NCI-H446 (cell line): Measurements from ENCODE around the gene RHOC.
"Not testable (repeated sequence)": the region's sequence is repeated elsewhere in the genome, so short reads cannot be mapped to it uniquely, and the experiment has no call there.

Source experiments
- DNase-seq, 2 experiments: peaks; one replicate each; lab custom pipeline; 2025; lab: John Stamatoyannopoulos, UW

The RHOC gene

DNA sequence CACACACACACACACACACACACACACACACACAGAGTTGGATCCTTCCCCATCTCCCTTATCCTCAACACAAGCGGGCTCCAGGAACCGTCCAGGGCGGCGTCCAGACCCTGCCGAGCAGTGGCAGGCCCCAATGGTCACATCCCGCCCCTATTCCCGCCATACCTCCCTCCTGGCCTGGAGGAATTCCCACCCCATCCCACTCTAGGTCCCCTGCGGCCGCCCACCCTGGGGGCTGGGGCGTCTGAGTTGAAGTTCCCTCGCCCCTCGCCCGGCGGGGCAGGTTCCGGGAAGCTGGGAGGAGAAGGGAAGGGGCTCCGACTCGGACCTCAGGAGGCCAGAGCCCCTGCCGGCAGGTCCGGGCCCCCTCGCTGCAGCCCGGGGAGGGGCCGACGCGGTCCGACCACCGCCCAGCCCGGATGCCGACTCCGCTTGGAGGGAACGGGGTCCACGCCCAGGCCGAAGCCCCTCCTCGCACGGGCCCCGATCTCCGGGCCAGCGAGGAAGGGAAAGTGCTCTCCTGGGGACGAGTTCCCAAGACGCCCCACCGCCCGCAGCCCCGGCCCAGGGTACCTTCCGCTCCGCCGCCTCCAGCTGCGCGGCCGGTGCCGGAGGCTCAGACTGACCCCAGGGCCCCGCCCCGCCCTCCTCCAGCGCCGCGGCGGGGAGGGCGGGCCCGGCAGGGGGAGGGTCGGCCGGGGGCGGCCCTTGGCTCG is at the start of gene RHOC:
RHOC (minus strand) TSS at position 623 of the 716 bp plus-strand sequence. CDS start 3,328 bp downstream, outside the sequence.
- DNase-seq: peak in 1 of 2 experiments; percentile 83

DNA sequence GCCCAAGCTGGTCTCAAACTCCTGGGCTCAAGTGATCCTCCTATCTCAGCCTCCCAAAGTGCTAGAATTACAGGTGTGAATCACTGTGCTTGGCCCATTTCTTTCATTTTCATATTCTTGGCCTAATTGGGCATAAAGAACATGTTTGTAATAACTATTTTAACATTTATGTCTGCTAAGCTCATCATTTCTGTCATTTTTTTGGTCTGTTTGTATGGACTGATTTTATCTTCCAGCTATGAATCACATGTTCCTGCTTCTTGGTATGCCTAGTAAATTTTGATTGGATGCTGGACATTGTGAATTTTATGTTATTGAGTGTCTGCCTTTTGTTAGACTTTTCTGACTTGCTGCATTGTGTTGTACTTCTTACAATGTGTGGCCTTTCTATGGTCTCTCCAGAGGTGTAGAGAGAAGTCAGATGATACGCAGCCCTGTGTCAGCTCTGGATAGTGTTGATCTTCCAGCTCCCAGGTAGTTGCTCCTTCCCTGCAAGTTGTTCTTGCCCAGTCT is 47.2 kb upstream of the RHOC start:
- no peak for DNase-seq

DNA sequence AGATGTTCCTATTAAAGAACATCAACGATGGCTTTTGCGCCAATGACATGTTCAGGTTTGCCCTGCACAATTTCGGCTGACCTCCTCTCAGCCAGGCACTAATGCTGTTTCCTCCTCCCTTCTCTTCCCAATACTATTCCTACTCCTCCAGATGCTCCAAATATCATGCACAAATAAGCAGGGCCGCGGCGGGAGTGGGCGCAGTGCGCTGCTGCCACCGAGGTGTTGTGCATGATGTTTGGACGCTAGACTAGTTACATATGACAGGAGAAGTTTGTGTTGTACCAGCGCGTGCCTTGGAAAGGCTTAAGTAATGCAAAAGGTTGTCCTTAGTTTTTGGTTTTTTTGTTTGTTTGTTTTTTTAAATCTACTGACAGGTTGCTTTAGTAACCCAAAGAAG is 41.5 kb upstream of the RHOC start:
- no peak for DNase-seq

DNA sequence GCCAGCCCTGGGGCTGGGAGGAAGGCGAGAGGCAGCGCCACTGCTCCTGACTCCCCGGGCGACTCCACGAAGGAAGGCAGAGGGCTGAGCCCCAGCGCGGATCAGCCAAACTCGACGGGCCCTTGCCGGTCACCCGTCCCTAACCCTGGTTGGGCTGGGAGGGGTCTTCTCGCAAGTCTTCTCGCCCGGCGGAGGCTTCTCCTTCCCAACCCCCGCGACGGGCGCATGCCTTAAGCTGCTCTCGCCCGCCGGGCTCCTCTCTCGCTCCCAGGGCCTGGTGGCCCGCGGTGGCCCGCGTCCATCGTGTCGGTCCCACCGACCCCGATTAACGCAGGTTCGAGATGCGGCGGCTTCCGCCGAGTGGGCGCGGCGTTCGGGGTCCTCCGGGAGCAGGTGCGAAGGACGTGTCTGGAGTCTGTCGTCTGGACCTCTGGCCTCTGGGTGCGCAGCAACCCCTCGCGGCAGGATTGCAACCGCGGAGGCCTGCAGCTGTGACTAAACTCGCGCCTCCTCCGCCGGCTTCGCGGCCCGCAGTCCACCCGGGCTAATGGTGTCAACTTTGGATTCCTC is 37.2 kb upstream of the RHOC start:
- no peak for DNase-seq

DNA sequence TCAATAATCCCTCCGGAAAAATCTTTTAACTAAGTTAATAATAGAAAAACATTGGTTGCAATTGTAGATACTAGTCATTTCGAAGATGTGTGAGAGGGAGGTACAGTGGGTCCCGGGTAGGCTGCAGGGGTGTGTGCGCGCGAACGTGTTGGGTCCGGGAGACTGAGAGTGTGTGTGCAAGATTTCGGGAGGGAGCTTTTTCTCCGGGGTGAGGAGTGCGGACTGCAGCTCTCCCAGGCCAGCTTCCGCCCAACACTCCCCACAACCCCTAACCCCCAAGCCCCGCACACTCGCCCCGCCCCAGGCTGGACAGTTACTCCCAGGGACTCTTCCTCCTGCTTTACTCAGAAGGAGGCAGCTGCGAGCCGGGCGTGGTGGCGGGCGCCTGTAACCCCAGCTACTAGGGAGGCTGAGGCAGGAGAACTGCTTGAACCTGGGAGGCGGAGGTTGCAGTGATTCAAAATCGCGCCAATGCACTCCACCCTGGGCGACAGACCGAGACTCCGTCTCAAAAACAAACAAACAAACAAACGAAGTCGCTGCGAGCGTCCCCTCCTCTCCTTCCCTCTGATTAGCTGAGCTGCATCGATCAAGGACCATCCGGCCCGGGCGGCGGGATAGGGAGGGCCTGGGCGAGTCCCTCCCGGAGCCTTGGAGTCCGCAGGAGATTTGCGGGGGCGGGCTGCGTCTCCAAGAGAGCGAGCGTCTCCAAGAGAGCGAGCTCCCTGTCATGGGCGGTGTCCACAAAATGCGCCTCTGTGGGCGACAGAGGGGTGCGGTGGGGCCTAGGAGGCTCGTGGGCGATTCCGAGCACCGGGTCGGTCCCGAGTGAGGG is 36.5 kb upstream of the RHOC start:
- no peak for DNase-seq

DNA sequence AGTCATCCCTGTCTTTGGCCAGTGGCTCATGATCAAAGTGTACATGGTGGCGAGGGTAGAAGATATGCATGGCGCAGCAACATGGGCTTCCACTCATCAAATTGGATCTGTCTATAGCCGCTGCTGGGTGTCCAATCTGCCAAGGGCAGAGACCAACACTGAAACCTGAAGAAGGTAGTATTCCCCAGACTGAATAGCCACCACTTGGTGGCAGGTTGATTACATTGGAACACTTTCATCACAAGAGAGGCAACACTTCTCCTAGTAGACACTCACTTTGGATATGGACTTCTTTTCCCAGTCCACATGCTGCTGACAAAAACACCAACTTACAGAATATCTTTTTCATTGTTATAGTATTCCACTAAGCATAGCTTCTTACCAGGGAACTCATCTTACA is 30.6 kb upstream of the RHOC start:
- DNase-seq: no peak

DNA sequence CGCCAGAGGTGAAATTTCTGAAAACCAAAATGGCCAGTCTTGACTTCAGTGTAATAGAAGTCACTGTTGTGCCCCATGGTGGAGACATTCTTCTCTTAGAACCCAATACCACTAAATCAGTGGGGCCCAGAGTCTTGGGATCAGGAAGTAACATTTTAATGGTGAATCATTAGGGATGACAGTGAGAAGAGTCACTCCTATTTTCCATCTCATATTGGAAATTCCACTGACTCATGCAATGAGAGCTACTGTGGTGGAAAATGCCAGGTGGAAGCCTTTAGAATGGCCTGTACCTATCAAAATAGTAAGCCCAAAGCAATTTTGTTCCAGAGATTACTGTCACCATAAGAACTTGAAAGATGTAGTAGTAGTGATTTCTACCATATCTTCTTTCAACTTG is 28.8 kb upstream of the RHOC start:
- no peak for DNase-seq

DNA sequence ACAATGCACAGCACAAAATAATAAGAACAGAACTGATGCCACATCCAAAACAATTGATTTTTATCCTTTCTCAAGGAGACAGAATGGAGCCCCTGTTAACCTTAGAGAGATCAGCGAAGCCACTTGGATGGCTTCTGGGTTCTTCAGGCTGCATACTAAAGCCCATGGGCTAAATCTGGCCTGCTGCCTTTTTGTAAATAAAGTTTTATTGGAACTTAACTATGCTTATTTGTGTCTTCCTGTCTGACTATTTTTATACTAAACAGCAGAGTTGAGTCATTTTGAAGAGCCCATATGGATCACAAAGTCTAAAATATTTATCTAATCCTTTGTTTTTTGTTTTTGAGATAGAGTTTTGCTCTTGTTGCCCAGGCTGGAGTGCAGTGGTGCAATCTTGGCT is 24.5 kb upstream of the RHOC start:
- no peak for DNase-seq

DNA sequence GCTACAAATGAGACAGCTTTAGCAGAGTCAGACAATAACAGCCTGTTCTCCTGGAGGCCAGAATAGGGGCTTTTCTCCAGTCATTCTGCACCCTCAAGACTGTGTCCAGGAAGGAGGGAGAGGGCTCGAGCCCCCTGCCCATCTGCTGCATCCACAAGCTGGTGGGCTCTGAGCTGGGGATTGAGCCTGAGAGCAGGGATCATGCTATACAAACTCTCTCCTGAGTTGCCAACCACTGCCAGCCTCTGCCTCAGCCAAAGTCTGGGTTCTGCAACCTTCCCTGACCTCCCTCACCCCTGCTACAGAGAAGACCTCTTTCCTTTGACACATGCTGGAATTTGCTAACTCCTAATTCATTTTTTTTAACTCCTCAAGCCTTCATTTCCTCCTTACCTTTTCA is 23.0 kb upstream of the RHOC start:
- DNase-seq: no peak

DNA sequence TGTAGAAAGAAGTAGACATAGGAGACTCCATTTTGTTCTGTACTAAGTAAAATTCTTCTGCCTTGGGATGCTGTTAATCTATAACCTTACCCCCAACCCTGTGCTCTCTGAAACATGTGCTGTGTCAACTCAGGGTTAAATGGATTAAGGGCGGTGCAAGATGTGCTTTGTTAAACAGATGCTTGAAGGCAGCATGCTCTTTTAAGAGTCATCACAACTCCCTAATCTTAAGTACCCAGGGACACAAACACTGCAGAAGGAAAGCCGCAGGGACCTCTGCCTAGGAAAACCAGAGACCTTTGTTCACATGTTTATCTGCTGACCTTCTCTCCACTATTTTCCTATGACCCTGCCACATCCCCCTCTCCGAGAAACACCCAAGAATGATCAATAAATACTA is 22.1 kb upstream of the RHOC start:
- DNase-seq: not testable (repeated sequence)

DNA sequence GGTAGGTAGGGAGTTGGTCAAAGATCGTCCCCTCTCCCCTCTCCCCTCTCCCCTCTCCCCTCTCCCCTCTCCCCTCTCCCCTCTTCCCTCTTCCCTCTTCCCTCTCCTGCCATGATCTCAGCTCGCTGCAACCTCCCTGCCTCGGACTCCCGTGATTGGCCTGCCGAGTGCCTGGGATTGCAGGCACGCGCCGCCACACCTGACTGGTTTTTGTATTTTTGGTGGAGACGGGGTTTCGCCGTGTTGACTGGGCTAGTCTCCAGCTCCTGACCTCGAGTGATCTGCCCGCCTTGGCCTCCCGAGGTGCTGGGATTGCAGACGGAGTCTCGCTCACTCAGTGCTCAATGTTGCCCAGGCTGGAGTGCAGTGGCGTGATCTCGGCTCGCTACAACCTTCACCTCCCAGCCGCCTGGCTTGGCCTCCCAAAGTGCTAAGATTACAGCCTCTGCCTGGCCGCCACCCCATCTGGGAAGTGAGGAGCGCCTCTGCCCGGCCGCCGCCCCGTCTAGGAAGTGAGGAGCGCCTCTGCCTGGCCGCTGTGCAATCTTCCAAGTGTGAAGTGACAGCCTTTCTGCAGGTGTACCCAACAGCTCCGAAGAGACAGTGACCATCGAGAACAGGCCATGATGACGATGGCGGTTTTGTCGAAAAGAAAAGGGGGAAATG is 21.5 kb upstream of the RHOC start:
- DNase-seq: not testable (repeated sequence)

DNA sequence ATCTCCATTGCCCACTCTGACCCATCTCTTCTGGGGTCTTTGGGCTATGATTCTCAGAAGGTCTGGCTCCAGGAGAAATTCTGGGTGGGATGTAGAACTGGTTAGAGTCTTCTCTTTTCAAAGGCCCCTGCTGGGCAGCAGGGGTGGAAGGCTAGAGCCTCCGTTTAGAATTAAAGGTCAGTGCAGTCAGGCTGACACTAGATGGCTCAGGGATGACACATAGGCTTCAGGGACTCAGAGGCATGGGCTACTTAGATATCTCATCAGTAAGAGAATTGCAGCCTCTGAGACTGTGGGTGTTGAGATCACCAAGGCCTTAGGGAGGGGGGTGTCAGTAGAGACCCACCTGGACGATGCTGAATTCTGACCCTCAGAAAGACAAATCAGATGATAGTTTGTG is 20.8 kb upstream of the RHOC start:
- no peak for DNase-seq

DNA sequence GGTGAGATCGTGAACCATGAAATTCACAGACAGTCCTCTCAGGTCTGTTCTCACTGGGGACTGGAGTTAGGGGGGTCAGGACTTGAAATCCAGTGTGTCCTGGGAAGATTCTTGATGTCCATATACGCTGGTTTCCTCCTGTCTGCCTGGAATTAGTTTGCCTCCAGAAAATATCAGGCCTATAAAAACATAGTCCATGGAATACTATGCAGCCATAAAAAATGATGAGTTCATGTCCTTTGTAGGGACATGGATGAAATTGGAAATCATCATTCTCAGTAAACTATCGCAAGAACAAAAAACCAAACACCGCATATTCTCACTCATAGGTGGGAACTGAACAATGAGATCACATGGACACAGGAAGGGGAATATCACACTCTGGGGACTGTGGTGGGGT is 17.3 kb upstream of the RHOC start:
- not testable (repeated sequence) for DNase-seq

DNA sequence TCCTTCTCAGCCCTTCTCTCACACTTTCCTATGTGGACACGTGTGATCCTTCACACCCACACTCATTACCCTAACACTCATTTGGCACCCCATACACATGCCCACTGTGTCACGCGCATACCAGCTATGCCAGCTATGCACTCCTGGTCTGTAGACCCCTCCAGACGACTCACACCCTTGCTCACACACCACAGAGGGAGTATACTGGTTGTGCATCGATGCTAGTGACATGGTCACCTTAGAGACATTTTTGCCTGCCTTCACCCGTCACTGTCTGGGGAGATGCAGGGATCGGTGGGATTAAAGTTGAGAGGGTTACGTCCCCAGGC is 16.5 kb upstream of the RHOC start:
- no peak for DNase-seq

DNA sequence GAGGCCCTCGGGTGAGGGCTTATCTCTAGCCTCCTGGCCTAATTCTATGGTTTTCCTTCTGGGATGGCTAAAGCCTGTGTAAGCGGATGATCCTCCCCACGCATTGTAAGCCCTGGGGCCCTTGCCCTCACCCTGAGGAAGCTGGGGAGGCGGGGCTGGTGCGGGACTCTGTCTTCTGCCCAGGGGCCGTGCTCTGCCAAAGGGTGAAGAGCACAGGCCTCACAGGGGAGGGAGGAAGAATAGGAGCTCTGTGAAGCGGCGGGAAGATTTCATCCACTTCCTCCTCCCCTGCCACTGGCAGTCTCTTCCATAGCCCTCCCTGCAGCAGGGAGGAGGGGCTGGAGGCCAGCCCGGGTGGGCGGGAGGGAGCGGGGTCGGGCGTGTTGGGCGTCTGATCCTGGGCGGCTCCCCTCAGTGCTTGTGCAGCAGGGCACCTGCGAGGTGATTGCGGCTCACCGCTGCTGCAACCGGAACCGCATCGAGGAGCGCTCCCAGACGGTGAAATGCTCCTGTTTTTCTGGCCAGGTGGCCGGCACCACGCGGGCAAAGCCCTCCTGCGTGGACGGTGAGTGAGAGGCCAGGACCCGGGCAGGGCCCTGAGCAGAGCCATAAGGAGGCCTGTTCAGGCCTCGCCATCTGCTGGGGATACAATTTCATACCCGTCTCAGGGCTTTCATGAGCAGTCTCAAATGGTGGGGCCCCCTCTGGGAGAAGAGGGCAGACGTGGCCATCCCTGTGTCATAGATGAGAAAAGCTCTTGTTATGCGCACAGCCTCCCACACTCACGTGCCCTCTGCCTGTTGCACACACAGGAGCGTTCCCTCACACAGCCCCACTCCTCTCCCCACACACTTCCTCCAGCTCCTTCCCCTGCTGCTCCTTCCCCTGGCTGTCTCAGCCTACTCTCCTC is 15.9 kb upstream of the RHOC start:
- no peak for DNase-seq

DNA sequence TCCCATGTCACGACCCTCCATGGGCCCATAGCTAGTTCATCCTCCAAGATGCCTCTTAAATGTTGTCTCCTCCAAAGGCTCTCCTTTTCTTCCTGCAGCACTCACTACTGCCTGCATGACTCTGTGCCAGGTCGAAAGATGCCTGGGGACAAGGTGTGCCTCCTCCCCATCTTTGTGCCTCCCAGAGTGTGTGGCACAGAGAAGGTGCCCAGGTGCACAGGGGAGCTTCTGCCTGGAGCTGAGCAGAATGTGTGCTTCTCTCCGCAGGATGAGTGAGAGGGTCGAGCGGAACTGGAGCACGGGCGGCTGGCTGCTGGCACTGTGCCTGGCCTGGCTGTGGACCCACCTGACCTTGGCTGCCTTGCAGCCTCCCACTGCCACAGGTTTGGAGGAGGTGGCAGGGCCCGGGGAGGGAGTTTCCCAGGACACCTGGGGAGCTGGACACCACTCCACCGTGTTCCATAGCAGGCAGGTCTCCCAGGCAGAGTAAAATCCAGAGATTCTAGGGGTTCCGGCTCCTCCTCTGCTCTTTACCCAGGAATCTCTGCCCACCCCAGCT is 15.1 kb upstream of the RHOC start:
- DNase-seq: no peak

DNA sequence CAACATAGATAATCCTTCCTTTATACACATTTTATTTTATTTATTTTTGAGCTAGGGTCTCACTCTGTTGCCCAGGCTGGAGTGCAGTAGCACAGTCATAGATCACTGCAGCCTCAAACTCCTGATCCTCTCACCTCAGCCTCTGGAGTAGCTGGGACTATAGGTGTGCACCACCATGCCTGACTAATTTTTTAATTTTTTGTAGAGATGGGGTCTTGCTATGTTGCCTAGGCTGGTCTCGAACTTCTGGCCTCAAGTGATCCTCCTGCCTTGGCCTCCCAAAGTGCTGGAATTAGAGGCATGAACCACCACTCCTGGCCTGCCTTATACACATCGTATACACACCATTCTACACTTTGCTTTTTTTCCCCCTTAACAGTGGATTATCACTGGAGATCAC is 14.4 kb upstream of the RHOC start:
- not testable (repeated sequence) for DNase-seq

DNA sequence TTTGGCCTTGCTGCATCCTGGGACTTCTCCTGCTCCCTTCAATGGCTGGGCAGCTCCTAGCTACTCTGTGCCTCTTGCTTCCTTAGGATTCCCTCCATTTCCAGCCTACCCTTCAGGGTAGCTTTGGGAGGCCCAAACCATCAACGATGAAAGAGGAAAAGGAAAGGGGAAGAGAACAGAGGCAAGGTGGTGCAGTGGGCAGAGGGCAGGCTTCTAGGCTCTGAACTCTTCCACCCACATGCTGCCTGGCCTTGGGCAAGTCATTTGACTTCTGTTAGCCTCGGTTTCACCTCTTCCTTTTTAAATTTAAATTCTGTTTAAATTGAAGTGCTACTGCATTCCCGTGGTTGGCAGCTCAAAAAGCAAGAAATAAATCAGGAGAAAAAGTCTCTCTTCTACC is 13.9 kb upstream of the RHOC start:
- DNase-seq: no peak

DNA sequence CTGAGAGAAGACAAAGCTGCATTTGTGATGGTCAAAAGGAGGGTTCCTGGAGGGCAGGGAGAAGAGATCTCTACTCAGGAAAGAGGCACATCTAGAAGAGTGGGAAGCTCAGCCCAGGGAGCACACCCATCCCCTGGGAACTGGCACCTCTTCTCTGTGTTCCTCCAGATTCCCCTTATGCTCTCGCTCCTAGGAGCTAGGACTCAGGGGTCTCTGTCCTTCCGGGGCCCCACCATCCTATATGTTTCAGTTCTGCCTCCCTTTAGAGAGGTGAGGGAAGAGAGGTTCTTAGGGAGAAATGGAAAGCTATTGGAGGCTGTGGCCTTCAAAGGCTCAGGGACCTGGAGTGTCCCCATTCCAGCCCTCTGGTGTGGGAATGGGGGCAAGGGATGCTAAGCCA is 12.8 kb upstream of the RHOC start:
- DNase-seq: no peak

DNA sequence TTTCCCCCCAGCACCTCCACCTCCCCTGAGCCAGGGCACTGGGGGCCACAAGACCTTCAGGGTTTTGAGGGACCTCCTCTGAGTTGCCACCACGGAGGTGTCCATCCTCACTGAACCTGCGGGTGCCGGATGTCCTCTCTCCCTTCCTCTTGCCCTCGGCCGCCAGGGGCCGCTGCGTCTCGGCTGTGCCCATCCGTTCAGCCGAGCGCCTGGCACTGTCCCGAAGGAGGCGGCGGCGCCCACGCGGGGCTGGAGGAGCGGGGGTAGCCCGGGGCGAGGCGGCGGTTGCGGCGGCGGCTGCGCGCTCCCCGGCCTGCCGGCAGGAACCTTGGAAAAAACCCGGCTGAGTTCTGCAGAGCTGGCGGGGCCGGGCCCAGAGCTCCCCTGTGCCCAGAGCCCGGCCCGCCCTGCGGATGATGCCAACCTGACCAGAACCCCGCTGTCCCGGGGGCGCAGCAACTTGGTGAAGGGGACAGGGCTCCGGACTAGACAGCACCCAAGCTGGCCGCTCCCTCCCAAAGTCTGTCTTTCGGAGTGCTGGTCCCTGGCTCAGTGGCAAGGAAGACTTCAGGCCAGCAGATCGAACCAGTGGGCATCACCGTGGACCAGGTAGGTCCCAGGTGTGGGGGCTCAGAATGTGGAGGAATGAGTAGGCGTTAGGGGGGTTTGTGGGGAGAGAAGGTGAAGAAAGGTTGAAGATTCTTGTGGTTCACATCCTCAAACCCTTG is 11.9 kb upstream of the RHOC start:
- peak; percentile 34 to 85 for DNase-seq
